ENCODE data around the gene SYNCRIP. TPM values are rescaled to one million over a fixed set of nuclear protein-coding genes. Genes with fewer than 3 reads are reported as not detected.

SYNCRIP gene
- total RNA-seq, 1 experiment from 2014 or later, result 199 TPM

GRCh38 chr6:85662251-85662650 is 19.6 kb upstream of the SYNCRIP start:
- H2BK5ac ChIP-seq (ENCODE audit: insufficient read length, low read length), result no peak overlapping the region
- H3K23ac ChIP-seq (ENCODE audit: insufficient read length, low read depth, low read length), result no peak overlapping the region
- H3K4me1 ChIP-seq (ENCODE audit: insufficient read depth, low read length), result no peaks in the 10 kb centered on the region
- H3K56ac ChIP-seq (ENCODE audit: insufficient read length, low read depth, low read length), result no peak overlapping the region
- H3K9ac ChIP-seq (ENCODE audit: extremely low read depth, insufficient read length, low read length), result no peak overlapping the region
- no peak overlapping the region for H3K4me2 ChIP-seq (ENCODE audit: insufficient read depth, insufficient read length, low read length)
- H3K79me2 ChIP-seq (ENCODE audit: insufficient read depth, low read length), result no peaks in the 10 kb centered on the region
- H3K27me3 ChIP-seq (ENCODE audit: insufficient read depth, low read length), result no peaks in the 10 kb centered on the region
- no peak overlapping the region for H2AFZ ChIP-seq (ENCODE audit: low read length)
- H3K4me1 Mint-ChIP-seq, result no peaks in the 10 kb centered on the region
- no peak overlapping the region for H3K4me3 Mint-ChIP-seq
- no peak overlapping the region for H2BK15ac ChIP-seq (ENCODE audit: low read depth, low read length)
- no peak for DNase-seq
- H3K4ac ChIP-seq (ENCODE audit: low read depth, low read length), result no peak overlapping the region
- no peak for TF ChIP-seq CTCF (conservative IDR thresholded peaks at IDR 0.05)
- H3K18ac ChIP-seq (ENCODE audit: insufficient read length, low read depth, low read length), result no peak overlapping the region
- no peak overlapping the region for H3K27ac Mint-ChIP-seq
- H3K36me3 Mint-ChIP-seq (ENCODE audit: insufficient read depth in 1 of 3, low read depth in 3 of 3), result peaks cover 0 to 5% (median 4%) of the 10 kb centered on the region in 3 experiments; a peak in 3 of 7 replicates
- H3K9me3 Mint-ChIP-seq, result peaks cover 2 to 8% of the 10 kb centered on the region in 2 experiments; a peak in 3 of 5 replicates
- no peak overlapping the region for H2AK5ac ChIP-seq (ENCODE audit: insufficient read length, low read length)
- no peaks in the 10 kb centered on the region for H4K20me1 ChIP-seq (ENCODE audit: control insufficient read depth, insufficient read depth, insufficient read length)
- H2BK20ac ChIP-seq (ENCODE audit: low read depth, low read length, poor library complexity, severe bottlenecking), result no peak overlapping the region
- no peak overlapping the region for H3T11ph ChIP-seq (ENCODE audit: low read length)
- no peak overlapping the region for H2BK120ac ChIP-seq (ENCODE audit: low read depth, low read length, poor library complexity, severe bottlenecking)
- H2BK12ac ChIP-seq (ENCODE audit: insufficient read length, low read depth, low read length), result no peak overlapping the region
- H3K27ac ChIP-seq (ENCODE audit: insufficient read length, low read depth, low read length), result no peak overlapping the region
- H4K5ac ChIP-seq (ENCODE audit: insufficient read length, low read depth, low read length), result no peak overlapping the region
- H3K79me1 ChIP-seq (ENCODE audit: insufficient read depth, low read depth, low read length, poor library complexity, severe bottlenecking), result no peaks in the 10 kb centered on the region
- no peak overlapping the region for H3K14ac ChIP-seq (ENCODE audit: insufficient read depth, low read length)
- H4K91ac ChIP-seq (ENCODE audit: insufficient read length, low read depth, low read length), result no peak overlapping the region
- H4K8ac ChIP-seq (replicated peaks; ENCODE audit: insufficient read length, low read depth, low read length), result no peak overlapping the region
- no peaks in the 10 kb centered on the region for H3K27me3 Mint-ChIP-seq (ENCODE audit: low read depth)
- H3K9me3 ChIP-seq (ENCODE audit: control insufficient read depth, low read depth, low read length), result no peaks in the 10 kb centered on the region
- no peaks in the 10 kb centered on the region for H3K23me2 ChIP-seq (ENCODE audit: insufficient read length, low read depth, low read length, poor library complexity, severe bottlenecking)

Data from H9 (cell line).